Liver (tissue), 9 donors: ENCODE measurements around the gene AXDND1. TPM values are rescaled to one million over a fixed set of nuclear protein-coding genes. Genes with fewer than 3 reads are reported as not detected.

Source experiments
- DNase-seq: peaks from one replicate; pipeline ENCODE4 v3.0.0-alpha.2; 2017; ENCODE audit warnings: low spot score
- H3K27ac ChIP-seq, 2 donors: one replicate each; pipeline ENCODE4 v1.7.0; 2013; ENCODE audit warnings: inconsistent platforms in 2 of 2, low read length in 2 of 2, control low read depth in 1 of 2, low read depth in 1 of 2, mild to moderate bottlenecking in 1 of 2
- H3K27me3 ChIP-seq, 4 donors: one replicate each; pipeline versions ENCODE4 v1.6.1 to v1.7.0; 2013; ENCODE audit warnings: low read length in 3 of 4, inconsistent platforms in 1 of 4, mild to moderate bottlenecking in 1 of 4, moderate library complexity in 1 of 4; ENCODE audit not compliant: control insufficient read depth in 4 of 4, insufficient read depth in 4 of 4
- H3K36me3 ChIP-seq, 4 donors: one replicate each; pipeline versions ENCODE4 v1.6.1 to v1.7.0; 2013; ENCODE audit warnings: low read length in 3 of 4, mild to moderate bottlenecking in 3 of 4, low read depth in 1 of 4, moderate library complexity in 1 of 4; ENCODE audit not compliant: control insufficient read depth in 4 of 4, insufficient read depth in 3 of 4
- H3K4me1 ChIP-seq, 4 donors: one replicate each; pipeline versions ENCODE4 v1.6.1 to v1.7.0; 2013; ENCODE audit warnings: low read length in 3 of 4, mild to moderate bottlenecking in 3 of 4, moderate library complexity in 1 of 4; ENCODE audit not compliant: control insufficient read depth in 4 of 4, insufficient read depth in 4 of 4
- H3K4me3 ChIP-seq, 3 donors: one replicate each; pipeline versions ENCODE4 v1.6.1 to v1.7.0; 2013; ENCODE audit warnings: low read length in 3 of 3, control low read depth in 1 of 3, low read depth in 1 of 3, mild to moderate bottlenecking in 1 of 3
- H3K9ac ChIP-seq, 2 donors: one replicate each; pipeline ENCODE4 v1.7.0; 2013; ENCODE audit warnings: low read length in 2 of 2, mild to moderate bottlenecking in 2 of 2, moderate library complexity in 2 of 2, control low read depth in 1 of 2, low read depth in 1 of 2
- H3K9me3 ChIP-seq, 4 donors: one replicate each; pipeline versions ENCODE4 v1.6.1 to v1.7.0; 2013; ENCODE audit warnings: low read length in 3 of 4; ENCODE audit not compliant: control insufficient read depth in 4 of 4
- EGR1 ChIP-seq, 2 donors: IDR thresholded peaks; 2 replicates each; pipeline ENCODE4 v1.6.1; 2016 to 2018; ENCODE audit warnings: antibody characterized with exemption in 2 of 2, low read depth in 2 of 2
- FOXA1 ChIP-seq: IDR thresholded peaks from 2 replicates; pipeline ENCODE4 v1.6.1; 2016; ENCODE audit warnings: antibody characterized with exemption
- FOXA2 ChIP-seq: IDR thresholded peaks from 2 replicates; pipeline ENCODE4 v1.6.1; 2016; ENCODE audit warnings: antibody characterized with exemption
- GABPA ChIP-seq, 2 donors: IDR thresholded peaks in 1 of 2; conservative IDR thresholded peaks in 1 of 2; 2 replicates each; pipeline ENCODE4 v1.6.1; 2016; ENCODE audit warnings: antibody characterized with exemption in 2 of 2, mild to moderate bottlenecking in 1 of 2, moderate library complexity in 1 of 2
- MAX ChIP-seq: IDR thresholded peaks from 2 replicates; pipeline ENCODE4 v1.6.1; 2016; ENCODE audit warnings: antibody characterized with exemption
- NR2F2 ChIP-seq: IDR thresholded peaks from 2 replicates; pipeline ENCODE4 v1.6.1; 2016; ENCODE audit warnings: antibody characterized with exemption
- RAD21 ChIP-seq, 2 donors: IDR thresholded peaks; 2 replicates each; pipeline ENCODE4 v1.6.1; 2016; ENCODE audit warnings: antibody characterized with exemption in 2 of 2, mild to moderate bottlenecking in 2 of 2
- REST ChIP-seq: IDR thresholded peaks from 2 replicates; pipeline ENCODE4 v1.6.1; 2016; ENCODE audit warnings: antibody characterized with exemption, mild to moderate bottlenecking
- RXRA ChIP-seq, 2 donors: IDR thresholded peaks; 2 replicates each; pipeline ENCODE4 v1.6.1; 2017 to 2018; ENCODE audit warnings: antibody characterized with exemption in 2 of 2, mild to moderate bottlenecking in 1 of 2
- YY1 ChIP-seq: IDR thresholded peaks from 2 replicates; pipeline ENCODE4 v1.6.1; 2016; ENCODE audit warnings: antibody characterized with exemption, mild to moderate bottlenecking
- ZBTB33 ChIP-seq: IDR thresholded peaks from 2 replicates; pipeline ENCODE4 v1.6.1; 2016; ENCODE audit warnings: antibody characterized with exemption
- WGBS: extraction: QIAGEN DNeasy Blood & Tissue Kit; methylation state at CpG from one replicate; pipeline ENCODE4 v1.1.7; 2013; 5-methylcytosine and 5-hydroxymethylcytosine counted together
- polyA plus RNA-seq, 2 donors: library from polyadenylated mRNA; stranded (reverse) in 1 of 2; unstranded in 1 of 2; fragments of 200-250 nt in 1 of 2; fragments of >200 nt in 1 of 2; fragmentation: Nextera tagmentation in 1 of 2; extraction: Ambion mirVana in 1 of 2; gene quantifications; one replicate each; pipeline versions ENCODE4 v1.2.1 to v1.2.3, GENCODE V29; 2013 to 2015
- total RNA-seq, 2 donors: library from RNA; depleted of rRNA; stranded (reverse); fragments of >200 nt; gene quantifications; one replicate each; pipeline ENCODE4 v1.2.3, GENCODE V29; 2014
- donor health status: healthy.
- donor health status: healthy.
- donor health status: healthy.
- donor health status: healthy.
- donor health status: healthy.

AXDND1 gene
- total and polyA plus RNA-seq, 4 donors: 0.25 TPM; not detected in 3

- Histone ChIP-seq H3K36me3 (no peaks in the 10 kb centered on the region), H3K27me3 (no peaks in the 10 kb centered on the region), H3K4me3 (no peak overlapping the region), H3K9ac (no peak overlapping the region), H3K4me1 (no peaks in the 10 kb centered on the region), H3K9me3 (no peaks in the 10 kb centered on the region), H3K27ac (no peak overlapping the region)
- WGBS: 74% methylated on average over 2 of the region's 2 CpGs
- TF ChIP-seq MAX: no peak
- no peak for TF ChIP-seq RAD21 (IDR thresholded peaks at IDR 0.05)
- TF ChIP-seq REST: no peak
- DNase-seq: no peak
These were observed 127.6 kb downstream of the AXDND1 start for GRCh38 chr1:179493323-179493722.

- Histone ChIP-seq H3K4me1 (no peaks in the 10 kb centered on the region), H3K36me3 (no peaks in the 10 kb centered on the region), H3K27me3 (no peaks in the 10 kb centered on the region), H3K9me3 (no peaks in the 10 kb centered on the region), H3K4me3 (no peak overlapping the region), H3K27ac (no peak overlapping the region), H3K9ac (no peak overlapping the region)
- DNase-seq: no peak
- TF ChIP-seq NR2F2: no peak
- TF ChIP-seq MAX: no peak
- no peak for TF ChIP-seq FOXA1
- TF ChIP-seq RXRA (IDR thresholded peaks at IDR 0.05): no peak
- TF ChIP-seq GABPA (IDR thresholded peaks at IDR 0.05 in 1 of 2, conservative IDR thresholded peaks at IDR 0.05 in 1 of 2): no peak
- TF ChIP-seq FOXA2: no peak
- no peak for TF ChIP-seq ZBTB33
- no peak for TF ChIP-seq EGR1 (IDR thresholded peaks at IDR 0.05; ENCODE audit: low read depth in 2 of 2)
- no peak for TF ChIP-seq YY1
- TF ChIP-seq RAD21 (IDR thresholded peaks at IDR 0.05): no peak
- WGBS: 89% methylated on average over 6 of the region's 6 CpGs
These were observed 140.4 kb downstream of the AXDND1 start for GRCh38 chr1:179506199-179506598.

GRCh38 chr1:179509384-179509783 is 143.6 kb downstream of the AXDND1 start:
- Histone ChIP-seq H3K9me3 (no peaks in the 10 kb centered on the region), H3K4me3 (no peak overlapping the region), H3K4me1 (no peaks in the 10 kb centered on the region), H3K27ac (no peak overlapping the region), H3K9ac (no peak overlapping the region), H3K27me3 (no peaks in the 10 kb centered on the region), H3K36me3 (no peaks in the 10 kb centered on the region)
- no peak for DNase-seq
- WGBS: 84% methylated on average over 4 of the region's 4 CpGs
- no peak for TF ChIP-seq MAX
